Keratinocyte (primary cell): Measurements from ENCODE around the gene CCDC85C. TPM values are rescaled to one million over a fixed set of nuclear protein-coding genes. Genes with fewer than 3 reads are reported as not detected.

Source experiments
- DNase-seq: peaks from one replicate; pipeline ENCODE4 v3.0.0-alpha.2; 2011; ENCODE audit warnings: low read depth, missing footprints, low spot score
- FAIRE-seq: peaks from 2 replicates; lab custom pipeline; 2011; peaks lifted over from hg19 to GRCh38; lab: Jason Lieb, UNC
- H2AFZ ChIP-seq: 2 replicates; pipeline ENCODE4 v1.6.0; 2012; ENCODE audit warnings: low read length, control low read depth, inconsistent platforms; ENCODE audit not compliant: control insufficient read depth
- H3K27ac ChIP-seq: 2 replicates; pipeline ENCODE4 v1.5.1; 2011; ENCODE audit warnings: low read length; ENCODE audit not compliant: control insufficient read depth, insufficient read depth
- H3K27me3 ChIP-seq: 3 replicates; pipeline ENCODE4 v1.6.0; 2011; ENCODE audit warnings: low read length; ENCODE audit not compliant: control insufficient read depth, insufficient read depth; ENCODE audit errors: extremely low read depth
- H3K36me3 ChIP-seq, 2 experiments: 2 replicates in 1 of 2; 3 replicates in 1 of 2; pipeline ENCODE4 v1.5.1; 2011; ENCODE audit warnings: low read length in 2 of 2, mild to moderate bottlenecking in 1 of 2; ENCODE audit not compliant: control insufficient read depth in 2 of 2, insufficient read depth in 2 of 2; ENCODE audit errors: extremely low read depth in 1 of 2
- H3K4me1 ChIP-seq: 3 replicates; pipeline ENCODE4 v1.5.1; 2011; ENCODE audit warnings: low read length; ENCODE audit not compliant: control insufficient read depth, insufficient read depth; ENCODE audit errors: extremely low read depth
- H3K4me2 ChIP-seq: 3 replicates; pipeline ENCODE4 v1.6.0; 2011; ENCODE audit warnings: low read depth, low read length; ENCODE audit not compliant: control insufficient read depth, insufficient read depth; ENCODE audit errors: extremely low read depth
- H3K4me3 ChIP-seq, 3 experiments: fragments of 200-600 bp in 1 of 3; sonication (generic) in 1 of 3; 2 replicates in 2 of 3; 3 replicates in 1 of 3; pipeline ENCODE4 v1.5.1; 2011 to 2016; ENCODE audit warnings: low read length in 3 of 3, mild to moderate bottlenecking in 3 of 3, control low read depth in 2 of 3, inconsistent platforms in 1 of 3, low read depth in 1 of 3, mixed read lengths in 1 of 3, mixed run types in 1 of 3, moderate library complexity in 1 of 3; ENCODE audit not compliant: control insufficient read depth in 2 of 3, insufficient read depth in 2 of 3; ENCODE audit errors: extremely low read depth in 1 of 3
- H3K79me2 ChIP-seq: 2 replicates; pipeline ENCODE4 v1.6.0; 2012; ENCODE audit warnings: low read length; ENCODE audit not compliant: control insufficient read depth, insufficient read depth
- H3K9ac ChIP-seq: 3 replicates; pipeline ENCODE4 v1.6.0; 2011; ENCODE audit warnings: low read length; ENCODE audit not compliant: control insufficient read depth, insufficient read depth; ENCODE audit errors: extremely low read depth
- H3K9me1 ChIP-seq: 3 replicates; pipeline ENCODE4 v1.6.0; 2011; ENCODE audit warnings: low read length; ENCODE audit not compliant: control insufficient read depth, insufficient read depth; ENCODE audit errors: extremely low read depth
- H3K9me3 ChIP-seq: 2 replicates; pipeline ENCODE4 v1.5.1; 2012; ENCODE audit warnings: low read depth, low read length; ENCODE audit not compliant: control insufficient read depth
- H4K20me1 ChIP-seq: 3 replicates; pipeline ENCODE4 v1.6.0; 2011; ENCODE audit warnings: low read length; ENCODE audit not compliant: control insufficient read depth, insufficient read depth; ENCODE audit errors: extremely low read depth
- CTCF ChIP-seq, 3 experiments: IDR thresholded peaks in 1 of 3; conservative IDR thresholded peaks in 1 of 3; optimal IDR thresholded peaks in 1 of 3; 2 replicates in 2 of 3; 3 replicates in 1 of 3; pipeline versions ENCODE3 to v1.5.1; 2011; ENCODE audit warnings: low read length in 3 of 3, mild to moderate bottlenecking in 3 of 3, moderate library complexity in 2 of 3, control low read depth in 1 of 3, inconsistent platforms in 1 of 3; ENCODE audit not compliant: insufficient read depth in 2 of 3; ENCODE audit errors: extremely low read depth in 1 of 3
- EZH2 ChIP-seq: IDR thresholded peaks from one replicate; pipeline ENCODE4 v1.6.1; 2012; ENCODE audit warnings: inconsistent platforms, mild to moderate bottlenecking, low read length, moderate library complexity
- dilution Hi-C: fragments of 300-500 bp; cut with MboI; formaldehyde crosslinking; loops from one replicate; pipeline ENCODE4 v1.7.0; 2020; ENCODE audit warnings: low sequenced_read_pairs; ENCODE audit not compliant: extremely low pct_ligation_motif_present
- polyA plus RNA-seq, 5 experiments: library from polyadenylated mRNA; depleted of rRNA in 3 of 5; stranded (reverse) in 3 of 5; stranded (forward) in 1 of 5; unstranded in 1 of 5; fragments of >200 nt; gene quantifications; 1 replicate in 1 of 5; 2 replicates in 3 of 5; 3 replicates in 1 of 5; pipeline versions ENCODE4 v1.2.1 to v1.2.3, GENCODE V29; 2011 to 2012; ENCODE audit warnings: missing spikeins in 2 of 5, low read depth in 1 of 5, low replicate concordance in 1 of 5

The CCDC85C gene
- polyA plus RNA-seq, 1 donor (not counting 4 experiments of a cell fraction or from before 2014, with no cell fraction given) = 13.2 TPM

- Histone ChIP-seq H3K27me3 (no peaks in the 10 kb centered on the region), H3K27ac (no peak overlapping the region), H2AFZ (no peak overlapping the region), H3K4me3 (no peak overlapping the region), H3K4me2 (no peak overlapping the region), H3K4me1 (peaks cover 4% of the 10 kb centered on the region), H3K79me2 (peaks cover 18% of the 10 kb centered on the region), H3K9ac (no peak overlapping the region), H3K9me1 (no peaks in the 10 kb centered on the region), H4K20me1 (peaks cover 5% of the 10 kb centered on the region), H3K9me3 (no peaks in the 10 kb centered on the region), H3K36me3 (peaks cover 9 to 10% of the 10 kb centered on the region in 2 experiments)
- TF ChIP-seq CTCF (optimal IDR thresholded peaks at IDR 0.05 in 1 of 3, IDR thresholded peaks at IDR 0.05 in 1 of 3, conservative IDR thresholded peaks at IDR 0.05 in 1 of 3; ENCODE audit: extremely low read depth in 1 of 3, insufficient read depth in 2 of 3, low read length in 3 of 3) = peak; percentile 86 to 99 (median 98)
- TF ChIP-seq EZH2 = no peak
- FAIRE-seq = no peak
- peak; percentile 25 for DNase-seq
- dilution Hi-C loops = no loop called here
Measured at GRCh38 chr14:99518441-99519346, 85.3 kb downstream of the CCDC85C start.

GRCh38 chr14:99517643-99518381, 86.2 kb downstream of the CCDC85C start:
- no peak for TF ChIP-seq EZH2
- TF ChIP-seq CTCF (optimal IDR thresholded peaks at IDR 0.05 in 1 of 3, IDR thresholded peaks at IDR 0.05 in 1 of 3, conservative IDR thresholded peaks at IDR 0.05 in 1 of 3; ENCODE audit: extremely low read depth in 1 of 3, insufficient read depth in 2 of 3, low read length in 3 of 3) = no peak
- H3K27me3 ChIP-seq = no peaks in the 10 kb centered on the region
- no peak for FAIRE-seq
- H3K9ac ChIP-seq = no peak overlapping the region
- no peak overlapping the region for H3K27ac ChIP-seq
- H3K4me1 ChIP-seq = peaks cover 4% of the 10 kb centered on the region
- peaks cover 5% of the 10 kb centered on the region for H4K20me1 ChIP-seq
- no peaks in the 10 kb centered on the region for H3K9me3 ChIP-seq
- no peak for DNase-seq
- dilution Hi-C loops = no loop called here
- H3K4me3 ChIP-seq = no peak overlapping the region
- no peak overlapping the region for H2AFZ ChIP-seq
- peaks cover 18% of the 10 kb centered on the region for H3K79me2 ChIP-seq
- no peaks in the 10 kb centered on the region for H3K9me1 ChIP-seq
- no peak overlapping the region for H3K4me2 ChIP-seq
- peaks cover 11 to 16% of the 10 kb centered on the region in 2 experiments for H3K36me3 ChIP-seq
